BJ (cell line): Measurements from ENCODE around the gene HIGD1B. TPM values are rescaled to one million over a fixed set of nuclear protein-coding genes. Genes with fewer than 3 reads are reported as not detected.
A peak's percentile ranks its signal among the peaks of the same experiment; 100 is the strongest.

Source experiments
- CTCF ChIA-PET: fragments of 350-600 bp; formaldehyde crosslinking; extraction: SDS; loops from one replicate; lab custom pipeline; 2021; ENCODE audit warnings: antibody characterized with exemption, inconsistent platforms; lab: Yijun Ruan, JAX
- POLR2A ChIA-PET: fragments of 300-600 bp; sonication (Branson Sonifier 250); formaldehyde crosslinking; extraction: SDS; loops from one replicate; lab custom pipeline; 2021; ENCODE audit warnings: antibody characterized with exemption; lab: Charles Lee
- DNase-seq: peaks from one replicate; pipeline ENCODE4 v3.0.0-alpha.2; 2011; ENCODE audit warnings: low read depth
- H3K27me3 ChIP-seq: 2 replicates; pipeline ENCODE4 v1.6.0; 2011; ENCODE audit warnings: low read length; ENCODE audit not compliant: control insufficient read depth, insufficient read depth
- H3K36me3 ChIP-seq: 2 replicates; pipeline ENCODE4 v1.5.1; 2011; ENCODE audit warnings: low read length; ENCODE audit not compliant: control insufficient read depth, insufficient read depth
- H3K4me3 ChIP-seq: 2 replicates; pipeline ENCODE4 v1.5.1; 2011; ENCODE audit warnings: low read depth, mild to moderate bottlenecking, control low read depth, low read length
- CTCF ChIP-seq: IDR thresholded peaks from 2 replicates; pipeline ENCODE4 v1.5.1; 2011; ENCODE audit warnings: low read depth, mild to moderate bottlenecking, control low read depth, inconsistent platforms, low read length, moderate library complexity; ENCODE audit not compliant: insufficient read depth
- polyA plus RNA-seq: library from polyadenylated mRNA; depleted of rRNA; stranded (reverse); fragments of >200 nt; gene quantifications from 2 replicates; pipeline ENCODE4 v1.2.3, GENCODE V29; 2011

Gene HIGD1B
- polyA plus RNA-seq, 1 experiment, result not detected

- POLR2A ChIA-PET, result no interaction called here
- CTCF ChIA-PET, result interaction anchor here (0.6 to 2.2 kb wide), 9 partner anchors 22 to 535 kb away, joined by 3 to 18 read pairs (median 3); partner anchors contain the start of gene ACBD4
- DNase-seq, result no peak
Observed at GRCh38 chr17:44826123-44826790, 21.4 kb upstream of the HIGD1B start.

GRCh38 chr17:44827863-44828262 is 19.8 kb upstream of the HIGD1B start:
- ChIA-PET POLR2A (no interaction called here), CTCF (interaction anchor here (0.8 to 1.8 kb wide), 3 partner anchors 13 to 48 kb away, joined by 3 to 12 read pairs (median 9); no protein-coding TSS in a partner anchor)
- Histone ChIP-seq H3K27me3 (no peaks in the 10 kb centered on the region), H3K4me3 (peak overlapping the region; percentile 83), H3K36me3 (no peaks in the 10 kb centered on the region)
- TF ChIP-seq CTCF, result no peak
- no peak for DNase-seq

More at GRCh38 chr17:44826123-44826790, 21.4 kb upstream of the HIGD1B start:
- TF ChIP-seq CTCF, result no peak
- Histone ChIP-seq H3K4me3 (no peak overlapping the region), H3K36me3 (no peaks in the 10 kb centered on the region), H3K27me3 (no peaks in the 10 kb centered on the region)

- CTCF ChIA-PET, result interaction anchor here (0.6 to 1.8 kb wide), 4 partner anchors 34 to 50 kb away, joined by 4 to 12 read pairs (median 8); no protein-coding TSS in a partner anchor
- POLR2A ChIA-PET, result interaction anchor here (0.7 kb wide), 1 partner anchor 44 kb away, joined by 6 read pairs; no protein-coding TSS in a partner anchor
- no peak for TF ChIP-seq CTCF
- H3K36me3 ChIP-seq, result no peaks in the 10 kb centered on the region
- DNase-seq, result no peak
- H3K4me3 ChIP-seq, result peak overlapping the region; percentile 83
- H3K27me3 ChIP-seq, result no peaks in the 10 kb centered on the region
Observed at GRCh38 chr17:44828919-44829522, 18.7 kb upstream of the HIGD1B start.

GRCh38 chr17:44829523-44830358 is 17.9 kb upstream of the HIGD1B start, which contains the start of gene GJC1:
Gene GJC1 (minus strand): TSS chr17:44830287. CDS start chr17:44805817, 24,470 bp downstream.
- no peaks in the 10 kb centered on the region for H3K27me3 ChIP-seq
- peak within 1 kb of the TSS; percentile 83 for H3K4me3 ChIP-seq
- H3K36me3 ChIP-seq, result no peaks in the 10 kb centered on the region
- ChIA-PET POLR2A (interaction anchor here (0.7 kb wide), 1 partner anchor 45 kb away, joined by 6 read pairs; no protein-coding TSS in a partner anchor), CTCF (interaction anchor here (0.6 to 5.8 kb wide), 5 partner anchors 15 to 51 kb away, joined by 3 to 34 read pairs (median 6); no protein-coding TSS in a partner anchor)
- TF ChIP-seq CTCF, result no peak
- no peak for DNase-seq
